ENCODE measurements around the gene CDH23. TPM values are rescaled to one million over a fixed set of nuclear protein-coding genes. Genes with fewer than 3 reads are reported as not detected.

The CDH23 gene
- 1.8 to 2.8 TPM (median 2.5 TPM) in 5 replicates for total RNA-seq (2022; extraction: Qiagen RNA extraction)

GRCh38 chr10:71396711-71397295 is at the start of gene CDH23:
Gene CDH23 (plus strand): TSS chr10:71396920. CDS start chr10:71439832, 42,912 bp downstream.

GRCh38 chr10:71719464-71720201 is 322.9 kb downstream of the CDH23 start, which contains the start of gene C10orf105:
Gene C10orf105 (minus strand): TSS chr10:71719778. CDS start chr10:71716337, 3,441 bp downstream.

GRCh38 chr10:71773221-71773971 is 376.7 kb downstream of the CDH23 start, which contains the start of gene VSIR:
Gene VSIR (minus strand): TSS chr10:71773520. CDS start chr10:71773439, 81 bp downstream.

GRCh38 chr10:71850743-71851464 is 454.2 kb downstream of the CDH23 start, which contains the start of gene PSAP:
Gene PSAP (minus strand): TSS chr10:71851251. CDS start chr10:71851221, 30 bp downstream.

Other genes starting within 250 kb of the CDH23 start
- gene UNC5B, start 184.3 kb upstream of the CDH23 start, total RNA-seq (2022; extraction: Qiagen RNA extraction): 0.66 to 0.88 TPM (median 0.76 TPM) in 5 replicates
- gene SLC29A3, start 77.7 kb upstream of the CDH23 start, total RNA-seq (2022; extraction: Qiagen RNA extraction): 15.8 to 20.3 TPM (median 16.9 TPM) in 5 replicates